Left renal cortex interstitium (tissue), 4 donors: Measurements from ENCODE around the gene VKORC1L1. TPM values are rescaled to one million over a fixed set of nuclear protein-coding genes. Genes with fewer than 3 reads are reported as not detected.
"Not testable (repeated sequence)": the region's sequence is repeated elsewhere in the genome, so short reads cannot be mapped to it uniquely, and the experiment has no call there.

Experiments used
- DNase-seq, 4 donors: peaks; one replicate each; pipeline ENCODE4 v3.0.0-alpha.2; 2013; ENCODE audit warnings: low read depth in 4 of 4, low spot score in 2 of 4, missing footprints in 1 of 4
- polyA plus RNA-seq, 4 donors: library from polyadenylated mRNA; unstranded; fragments of 120-200 nt; gene quantifications; one replicate each; pipeline ENCODE4 v1.2.1, GENCODE V29; 2013; ENCODE audit not compliant: insufficient read length in 4 of 4

Gene VKORC1L1
- polyA plus RNA-seq, 4 donors, result 28.1 to 33.5 (median 30.3) TPM

GRCh38 chr7:65880242-65880641 is 7.4 kb downstream of the VKORC1L1 start:
- not testable (repeated sequence) for DNase-seq

DNA sequence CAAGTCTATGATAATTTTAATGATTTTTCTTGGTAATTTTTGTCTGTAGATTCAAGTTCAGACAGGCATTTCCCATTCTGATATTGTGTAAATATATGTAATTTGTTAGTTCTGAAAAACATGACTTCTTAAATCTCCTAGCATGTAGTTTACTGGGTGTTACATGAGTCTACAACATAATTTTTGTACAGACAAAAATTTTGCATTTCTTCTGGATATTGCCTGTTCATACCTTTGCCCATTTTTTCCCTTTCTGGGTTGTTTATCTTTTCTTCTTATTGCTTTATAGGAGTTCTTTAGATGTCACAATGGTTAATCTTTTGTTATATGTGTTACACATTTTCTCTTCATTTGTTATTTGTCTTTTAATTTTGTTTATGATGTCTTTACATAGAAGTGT is 12.1 kb downstream of the VKORC1L1 start:
- DNase-seq, result not testable (repeated sequence)

- not testable (repeated sequence) for DNase-seq
These were observed 12.7 kb downstream of the VKORC1L1 start for GRCh38 chr7:65885533-65885932.

- not testable (repeated sequence) for DNase-seq
These were observed 15.7 kb downstream of the VKORC1L1 start for GRCh38 chr7:65888434-65889156.

DNA sequence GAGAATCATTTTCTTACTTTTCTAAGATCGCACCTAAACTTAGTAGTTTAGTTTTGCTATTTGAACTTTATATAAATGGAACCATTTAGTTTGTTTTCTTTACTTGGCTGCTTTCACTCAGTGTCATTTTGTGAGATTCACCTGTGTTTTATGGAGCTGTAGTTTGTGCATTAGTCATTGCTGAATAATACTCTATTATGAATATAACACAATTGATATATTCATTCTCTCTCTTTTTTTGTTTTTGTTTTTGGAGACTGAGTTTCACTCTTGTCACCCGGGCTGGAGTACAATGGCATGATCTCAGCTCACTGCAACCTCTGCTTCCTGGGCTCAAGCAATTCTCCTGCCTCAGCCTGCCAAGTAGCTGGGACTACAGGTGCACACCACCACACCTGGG is 16.8 kb downstream of the VKORC1L1 start:
- DNase-seq, result not testable (repeated sequence)

DNA sequence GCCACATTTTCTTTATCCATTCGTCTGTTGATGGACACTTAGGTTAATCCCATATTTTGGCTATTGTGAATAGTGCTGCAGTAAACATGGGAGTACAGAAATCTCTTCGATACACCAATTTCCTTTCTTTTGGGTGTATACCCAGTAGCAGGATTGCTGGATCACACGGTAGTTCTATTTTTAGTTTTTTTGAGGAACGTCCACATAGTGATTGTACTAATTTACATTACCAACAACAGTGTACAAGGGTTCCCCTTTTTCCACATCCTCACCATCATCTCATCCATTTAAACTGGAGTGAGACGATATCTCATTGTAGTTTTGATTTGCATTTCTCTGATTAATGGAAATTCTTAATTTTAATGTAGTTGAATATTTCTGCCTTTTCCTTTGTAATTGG is 19.3 kb downstream of the VKORC1L1 start:
- no peak for DNase-seq

GRCh38 chr7:65892835-65893234 is 20.0 kb downstream of the VKORC1L1 start:
- no peak for DNase-seq

- DNase-seq, result no peak
These were observed 23.5 kb downstream of the VKORC1L1 start for GRCh38 chr7:65896279-65896870.

DNA sequence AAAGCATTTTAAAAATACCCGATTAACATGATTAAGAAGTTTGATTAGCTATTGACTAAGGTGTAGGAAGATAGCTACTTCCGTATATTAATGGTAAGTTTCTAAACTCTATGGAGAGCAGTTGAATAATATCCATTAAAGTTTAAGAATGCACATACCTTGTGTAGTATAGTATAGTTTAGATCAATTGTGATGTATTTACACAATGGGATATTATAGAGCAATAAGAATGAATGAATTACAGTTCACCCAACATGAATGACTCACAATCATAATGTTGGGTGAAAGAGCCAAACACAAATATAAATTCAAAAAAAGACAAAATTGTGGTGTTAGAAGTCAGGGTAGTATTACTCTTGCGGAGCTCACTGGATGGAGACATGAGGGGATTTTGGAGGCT is 24.4 kb downstream of the VKORC1L1 start:
- DNase-seq, result not testable (repeated sequence)

DNA sequence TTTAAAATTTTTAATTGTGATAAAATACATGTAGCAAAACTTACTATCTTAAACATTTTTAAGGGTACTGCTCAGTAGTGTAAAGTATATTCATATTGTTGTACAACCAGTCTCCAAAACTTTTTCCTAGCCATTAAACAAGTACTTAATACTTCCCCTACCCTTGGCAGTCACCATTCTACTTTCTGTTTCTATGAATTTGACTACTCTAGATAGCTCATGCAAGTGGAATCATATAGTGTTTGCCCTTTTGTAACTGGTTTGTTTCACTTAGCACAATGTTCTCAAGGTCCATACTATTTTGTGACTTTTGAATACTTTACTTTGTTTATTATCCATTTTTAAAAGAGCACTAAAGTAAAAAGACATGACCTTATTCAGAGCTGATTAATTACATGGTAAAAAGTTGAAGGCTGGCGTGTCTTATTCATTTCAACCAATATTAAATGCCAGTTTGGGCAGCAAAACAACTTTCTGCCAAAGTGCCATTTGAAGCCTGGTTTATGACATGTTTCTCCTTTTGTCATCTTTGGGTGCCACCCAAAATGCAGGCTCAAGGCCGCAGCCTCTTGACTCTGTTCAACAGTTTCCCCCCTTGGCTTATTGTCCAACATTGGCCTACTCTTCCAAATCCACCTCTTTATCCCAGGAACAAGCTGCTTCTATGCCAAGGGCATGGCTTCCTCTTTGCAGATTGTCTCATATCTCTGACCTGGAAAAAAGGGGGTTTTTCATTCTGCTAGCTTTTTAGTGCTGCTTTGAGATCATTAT is 26.0 kb downstream of the VKORC1L1 start:
- not testable (repeated sequence) for DNase-seq

DNA sequence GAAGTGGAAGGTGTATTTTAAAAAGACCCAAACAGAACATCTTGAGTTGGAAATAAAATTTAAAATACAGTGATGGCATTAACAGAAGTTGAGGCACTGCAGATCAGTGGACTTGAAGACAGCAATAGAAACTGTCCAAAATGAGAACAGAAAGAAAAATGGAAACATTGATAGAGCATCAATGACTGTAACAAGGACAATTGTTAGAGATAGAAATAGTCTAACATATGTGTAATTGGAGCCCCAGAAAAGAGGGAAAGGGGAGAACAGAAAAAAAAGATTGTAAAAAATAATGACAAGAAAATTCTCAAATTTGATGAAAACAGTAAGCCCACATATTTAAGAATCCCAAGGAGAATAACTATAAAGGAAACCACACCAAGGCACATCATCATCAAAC is 29.4 kb downstream of the VKORC1L1 start:
- DNase-seq, result no peak

DNA sequence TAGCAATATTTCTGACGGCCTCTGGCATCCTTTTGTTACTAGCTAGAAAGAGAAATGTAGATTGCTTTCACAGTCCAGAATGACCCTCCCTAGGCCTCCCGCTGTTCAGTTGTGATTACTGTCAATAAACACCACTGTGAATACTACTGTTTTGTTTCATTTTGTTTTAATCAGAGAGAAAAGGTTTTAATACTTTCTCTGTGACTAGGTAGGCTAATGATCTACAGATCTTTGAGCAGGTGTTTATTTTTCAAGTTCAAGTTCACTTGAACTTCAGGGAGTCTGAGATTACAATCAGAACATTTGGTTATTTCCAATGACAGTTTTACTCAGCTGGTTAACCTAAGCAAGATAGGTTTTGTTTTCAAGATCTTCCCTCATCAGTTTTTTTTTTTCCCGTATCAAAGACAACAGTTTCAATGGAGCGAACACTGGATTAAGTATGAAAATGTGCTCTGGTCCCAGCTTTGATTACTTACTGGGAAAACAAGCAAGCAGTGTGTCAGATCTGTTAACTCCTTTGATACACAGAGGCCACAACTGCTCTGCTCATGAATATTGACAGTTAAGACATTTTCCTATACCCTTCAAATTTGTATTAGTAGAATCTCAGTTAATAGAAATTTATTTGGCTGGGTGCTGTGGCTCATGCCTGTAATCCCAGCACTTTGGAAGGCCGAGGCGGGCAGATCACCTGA is 34.8 kb downstream of the VKORC1L1 start:
- DNase-seq, result no peak

- no peak for DNase-seq
These were observed 37.4 kb downstream of the VKORC1L1 start for GRCh38 chr7:65910237-65910636.

GRCh38 chr7:65912237-65912636 is 39.4 kb downstream of the VKORC1L1 start:
- no peak for DNase-seq

GRCh38 chr7:65915921-65916657 is 43.2 kb downstream of the VKORC1L1 start:
- no peak for DNase-seq

GRCh38 chr7:65923316-65923715 is 50.4 kb downstream of the VKORC1L1 start:
- DNase-seq, result no peak

- DNase-seq, result no peak
These were observed 51.3 kb downstream of the VKORC1L1 start for GRCh38 chr7:65924193-65924592.

DNA sequence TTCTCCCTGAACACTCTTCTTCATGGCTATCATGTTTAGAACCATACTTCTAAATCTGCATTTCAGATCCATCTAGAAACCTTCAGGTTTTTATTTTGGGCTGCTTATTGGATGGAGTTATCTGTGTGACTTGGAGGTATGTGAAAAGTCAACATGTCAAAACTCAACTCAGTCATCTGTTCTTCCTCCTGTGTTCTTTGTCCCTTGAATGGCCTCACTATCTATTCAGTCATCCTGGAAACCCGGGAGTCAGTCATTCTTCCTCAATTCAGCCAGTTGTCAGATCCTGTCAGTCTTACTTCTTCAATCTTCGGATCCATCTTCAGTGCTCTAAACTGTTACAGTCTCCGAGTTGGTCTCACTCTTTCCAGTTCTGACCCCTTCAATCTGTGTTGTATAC is 52.2 kb downstream of the VKORC1L1 start:
- no peak for DNase-seq

- no peak for DNase-seq
These were observed 53.7 kb downstream of the VKORC1L1 start for GRCh38 chr7:65926588-65926987.
